Measurements from ENCODE around the gene TRMT11.
A peak's percentile ranks its signal among the peaks of the same experiment; 100 is the strongest.

TRMT11 gene

DNA sequence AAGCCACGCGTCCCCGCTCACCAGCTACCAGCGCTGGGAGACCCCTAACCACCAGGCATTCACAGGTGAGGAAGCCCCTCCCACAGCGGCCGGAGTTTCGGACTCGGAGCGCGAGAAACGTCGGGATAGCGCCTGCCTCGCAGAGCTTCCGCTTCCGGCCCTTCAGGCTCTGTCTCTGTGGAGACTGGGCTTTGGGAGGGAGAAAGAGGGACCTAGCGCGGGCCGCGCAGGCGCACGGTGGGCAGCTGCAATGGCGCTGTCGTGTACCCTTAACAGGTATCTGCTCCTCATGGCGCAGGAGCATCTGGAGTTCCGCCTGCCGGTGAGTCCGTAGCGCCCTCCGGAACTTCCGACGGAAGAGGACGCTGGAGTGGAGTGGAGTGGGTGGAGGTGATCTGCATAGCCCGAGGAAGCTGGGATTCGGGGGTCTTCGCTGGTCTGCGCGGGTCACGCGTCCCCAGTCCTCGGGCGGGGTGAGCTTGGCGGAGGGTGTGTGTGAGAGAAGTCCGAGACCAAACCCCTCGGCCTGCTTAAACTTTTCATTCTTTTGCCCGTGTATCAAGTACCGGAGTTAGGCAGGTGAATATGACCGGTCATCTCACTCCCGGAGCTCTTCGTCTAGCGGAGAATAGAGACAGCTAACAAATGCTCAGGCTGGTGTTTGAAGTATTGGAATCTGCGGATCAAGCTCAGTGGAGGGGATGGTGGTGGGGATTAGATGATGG is at the start of gene TRMT11:
Gene TRMT11 (plus strand): TSS at position 240 of the 725 bp plus-strand sequence. CDS start 11 bp downstream, at position 251.
- TF ChIP-seq TCF12 (IDR thresholded peaks at IDR 0.05; ENCODE audit: low read depth) (peak; percentile 59; the same call in 1 of the 2 replicates), EP300 (IDR thresholded peaks at IDR 0.05; ENCODE audit: borderline replicate concordance) (no peak), FOXM1 (IDR thresholded peaks at IDR 0.05; ENCODE audit: borderline replicate concordance, low read depth) (no peak; the same call in 1 of the 2 replicates), CREB1 (IDR thresholded peaks at IDR 0.05; ENCODE audit: low read depth) (no peak; the same call in 1 of the 2 replicates), NFIC (IDR thresholded peaks at IDR 0.05) (no peak), EGR1 (IDR thresholded peaks at IDR 0.05) (no peak), CEBPB (IDR thresholded peaks at IDR 0.05) (no peak), ZBTB7A (IDR thresholded peaks at IDR 0.05; ENCODE audit: low read depth) (peak; percentile 69), TEAD4 (IDR thresholded peaks at IDR 0.05) (0 out of 2 replicates have a peak, but pooled peaks have one; percentile 2), TAF1 (IDR thresholded peaks at IDR 0.05; ENCODE audit: low read depth) (peak; percentile 97), RAD21 (IDR thresholded peaks at IDR 0.05; ENCODE audit: low read depth) (no peak), YY1 (IDR thresholded peaks at IDR 0.05; ENCODE audit: low read depth) (peak; percentile 94)
- TF ChIP-seq, protein P1, sequence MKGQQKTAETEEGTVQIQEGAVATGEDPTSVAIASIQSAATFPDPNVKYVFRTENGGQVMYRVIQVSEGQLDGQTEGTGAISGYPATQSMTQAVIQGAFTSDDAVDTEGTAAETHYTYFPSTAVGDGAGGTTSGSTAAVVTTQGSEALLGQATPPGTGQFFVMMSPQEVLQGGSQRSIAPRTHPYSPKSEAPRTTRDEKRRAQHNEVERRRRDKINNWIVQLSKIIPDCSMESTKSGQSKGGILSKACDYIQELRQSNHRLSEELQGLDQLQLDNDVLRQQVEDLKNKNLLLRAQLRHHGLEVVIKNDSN (IDR thresholded peaks at IDR 0.05) = no peak
- TF ChIP-seq, protein P2, sequence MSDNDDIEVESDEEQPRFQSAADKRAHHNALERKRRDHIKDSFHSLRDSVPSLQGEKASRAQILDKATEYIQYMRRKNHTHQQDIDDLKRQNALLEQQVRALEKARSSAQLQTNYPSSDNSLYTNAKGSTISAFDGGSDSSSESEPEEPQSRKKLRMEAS (IDR thresholded peaks at IDR 0.05) = peak; percentile 80
- TF ChIP-seq, protein P3, sequence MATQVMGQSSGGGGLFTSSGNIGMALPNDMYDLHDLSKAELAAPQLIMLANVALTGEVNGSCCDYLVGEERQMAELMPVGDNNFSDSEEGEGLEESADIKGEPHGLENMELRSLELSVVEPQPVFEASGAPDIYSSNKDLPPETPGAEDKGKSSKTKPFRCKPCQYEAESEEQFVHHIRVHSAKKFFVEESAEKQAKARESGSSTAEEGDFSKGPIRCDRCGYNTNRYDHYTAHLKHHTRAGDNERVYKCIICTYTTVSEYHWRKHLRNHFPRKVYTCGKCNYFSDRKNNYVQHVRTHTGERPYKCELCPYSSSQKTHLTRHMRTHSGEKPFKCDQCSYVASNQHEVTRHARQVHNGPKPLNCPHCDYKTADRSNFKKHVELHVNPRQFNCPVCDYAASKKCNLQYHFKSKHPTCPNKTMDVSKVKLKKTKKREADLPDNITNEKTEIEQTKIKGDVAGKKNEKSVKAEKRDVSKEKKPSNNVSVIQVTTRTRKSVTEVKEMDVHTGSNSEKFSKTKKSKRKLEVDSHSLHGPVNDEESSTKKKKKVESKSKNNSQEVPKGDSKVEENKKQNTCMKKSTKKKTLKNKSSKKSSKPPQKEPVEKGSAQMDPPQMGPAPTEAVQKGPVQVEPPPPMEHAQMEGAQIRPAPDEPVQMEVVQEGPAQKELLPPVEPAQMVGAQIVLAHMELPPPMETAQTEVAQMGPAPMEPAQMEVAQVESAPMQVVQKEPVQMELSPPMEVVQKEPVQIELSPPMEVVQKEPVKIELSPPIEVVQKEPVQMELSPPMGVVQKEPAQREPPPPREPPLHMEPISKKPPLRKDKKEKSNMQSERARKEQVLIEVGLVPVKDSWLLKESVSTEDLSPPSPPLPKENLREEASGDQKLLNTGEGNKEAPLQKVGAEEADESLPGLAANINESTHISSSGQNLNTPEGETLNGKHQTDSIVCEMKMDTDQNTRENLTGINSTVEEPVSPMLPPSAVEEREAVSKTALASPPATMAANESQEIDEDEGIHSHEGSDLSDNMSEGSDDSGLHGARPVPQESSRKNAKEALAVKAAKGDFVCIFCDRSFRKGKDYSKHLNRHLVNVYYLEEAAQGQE (IDR thresholded peaks at IDR 0.05; ENCODE audit: low read depth) = 0 out of 2 replicates have a peak, but pooled peaks have one; percentile 13

DNA sequence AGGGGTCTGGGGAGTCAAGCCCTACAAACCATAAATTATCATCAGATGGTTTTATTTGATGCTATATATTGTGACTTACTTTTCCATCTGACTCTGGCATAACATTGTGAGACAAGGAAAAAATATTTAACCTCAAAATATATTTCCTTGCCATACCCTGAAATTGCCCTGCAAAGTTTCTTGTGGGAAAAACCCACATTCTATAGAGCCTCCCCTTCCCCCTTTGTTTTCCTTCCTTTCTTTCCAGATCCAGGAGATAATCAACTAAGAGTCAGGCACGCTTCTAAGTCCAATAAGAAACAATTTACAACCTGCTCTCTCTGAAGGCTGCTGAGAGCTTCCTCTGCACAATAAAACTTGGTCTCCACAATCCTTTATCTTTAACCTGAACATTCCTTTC is 47.3 kb upstream of the TRMT11 start:
- no peak for TF ChIP-seq NFIC (IDR thresholded peaks at IDR 0.05)
- no peak for TF ChIP-seq CEBPB (IDR thresholded peaks at IDR 0.05)
- TF ChIP-seq FOXM1 (IDR thresholded peaks at IDR 0.05; ENCODE audit: borderline replicate concordance, low read depth) = no peak
- TF ChIP-seq, protein P3 (IDR thresholded peaks at IDR 0.05; ENCODE audit: low read depth) = no peak
- TF ChIP-seq RAD21 (IDR thresholded peaks at IDR 0.05; ENCODE audit: low read depth) = no peak
- TF ChIP-seq YY1 (IDR thresholded peaks at IDR 0.05; ENCODE audit: low read depth) = no peak
- TF ChIP-seq, protein P1 (IDR thresholded peaks at IDR 0.05) = no peak
- no peak for TF ChIP-seq ZBTB7A (IDR thresholded peaks at IDR 0.05; ENCODE audit: low read depth)
- TF ChIP-seq, protein P2 (IDR thresholded peaks at IDR 0.05) = no peak
- no peak for TF ChIP-seq TCF12 (IDR thresholded peaks at IDR 0.05; ENCODE audit: low read depth)
- TF ChIP-seq TEAD4 (IDR thresholded peaks at IDR 0.05) = no peak
- TF ChIP-seq EP300 (IDR thresholded peaks at IDR 0.05; ENCODE audit: borderline replicate concordance) = no peak
- TF ChIP-seq CREB1 (IDR thresholded peaks at IDR 0.05; ENCODE audit: low read depth) = no peak

DNA sequence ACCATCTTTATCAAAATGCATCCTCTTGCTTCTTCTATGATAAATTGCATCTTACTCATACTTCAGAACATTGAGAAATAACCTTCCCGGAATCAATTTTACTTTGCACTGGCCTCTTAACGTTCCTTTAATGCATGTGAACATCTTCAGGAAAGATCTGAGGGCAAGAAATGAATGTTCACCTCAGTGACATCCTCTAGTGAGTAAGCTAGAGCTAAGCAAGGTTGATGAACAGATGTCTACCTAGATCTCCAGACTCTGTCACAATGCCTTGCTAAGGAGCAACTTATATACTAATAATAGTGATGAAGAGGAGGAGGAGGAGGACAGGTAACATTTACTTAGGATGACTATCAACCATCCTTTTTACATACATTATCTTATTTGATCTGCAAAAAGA is 46.5 kb upstream of the TRMT11 start:
- TF ChIP-seq CEBPB (IDR thresholded peaks at IDR 0.05) = no peak

DNA sequence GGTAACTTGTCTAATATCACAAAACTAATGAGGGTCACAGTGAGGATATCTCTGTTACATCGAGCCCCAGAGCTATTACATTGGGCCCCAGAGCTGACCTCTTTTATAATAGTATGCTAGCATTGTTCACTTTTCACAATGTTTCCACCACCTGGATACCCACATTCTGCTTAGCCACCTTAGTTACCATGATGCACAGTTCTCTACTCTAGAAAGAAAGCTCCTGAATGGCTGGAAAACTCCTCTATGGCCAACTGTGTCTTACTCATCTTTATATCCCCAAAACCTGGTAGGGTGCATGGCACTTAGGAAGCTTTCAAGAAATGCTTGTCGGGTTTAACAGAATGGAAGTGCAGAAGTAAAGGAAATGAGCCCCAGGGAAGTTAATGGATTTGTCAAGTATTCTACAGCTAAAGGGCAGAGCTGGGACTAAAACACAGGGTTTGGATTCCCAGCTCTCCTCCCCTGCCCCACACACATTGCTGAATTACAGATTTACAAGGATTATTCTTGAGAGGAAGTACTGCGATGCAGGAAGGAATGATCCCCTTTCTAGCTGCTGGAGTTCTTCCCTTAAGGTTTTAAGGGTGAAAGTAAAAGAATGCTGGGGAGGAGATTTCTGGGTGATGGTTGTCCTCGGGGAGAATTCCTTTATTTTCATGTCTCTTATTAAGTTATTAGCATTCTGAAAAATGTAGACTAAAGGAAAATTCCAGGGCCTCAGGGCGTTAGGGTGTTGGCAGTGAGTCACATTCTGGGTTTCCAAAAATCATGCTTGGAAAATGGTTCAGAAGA is 45.9 kb upstream of the TRMT11 start:
- TF ChIP-seq YY1 (IDR thresholded peaks at IDR 0.05; ENCODE audit: low read depth) (no peak), TAF1 (IDR thresholded peaks at IDR 0.05; ENCODE audit: low read depth) (no peak), TCF12 (IDR thresholded peaks at IDR 0.05; ENCODE audit: low read depth) (no peak)

DNA sequence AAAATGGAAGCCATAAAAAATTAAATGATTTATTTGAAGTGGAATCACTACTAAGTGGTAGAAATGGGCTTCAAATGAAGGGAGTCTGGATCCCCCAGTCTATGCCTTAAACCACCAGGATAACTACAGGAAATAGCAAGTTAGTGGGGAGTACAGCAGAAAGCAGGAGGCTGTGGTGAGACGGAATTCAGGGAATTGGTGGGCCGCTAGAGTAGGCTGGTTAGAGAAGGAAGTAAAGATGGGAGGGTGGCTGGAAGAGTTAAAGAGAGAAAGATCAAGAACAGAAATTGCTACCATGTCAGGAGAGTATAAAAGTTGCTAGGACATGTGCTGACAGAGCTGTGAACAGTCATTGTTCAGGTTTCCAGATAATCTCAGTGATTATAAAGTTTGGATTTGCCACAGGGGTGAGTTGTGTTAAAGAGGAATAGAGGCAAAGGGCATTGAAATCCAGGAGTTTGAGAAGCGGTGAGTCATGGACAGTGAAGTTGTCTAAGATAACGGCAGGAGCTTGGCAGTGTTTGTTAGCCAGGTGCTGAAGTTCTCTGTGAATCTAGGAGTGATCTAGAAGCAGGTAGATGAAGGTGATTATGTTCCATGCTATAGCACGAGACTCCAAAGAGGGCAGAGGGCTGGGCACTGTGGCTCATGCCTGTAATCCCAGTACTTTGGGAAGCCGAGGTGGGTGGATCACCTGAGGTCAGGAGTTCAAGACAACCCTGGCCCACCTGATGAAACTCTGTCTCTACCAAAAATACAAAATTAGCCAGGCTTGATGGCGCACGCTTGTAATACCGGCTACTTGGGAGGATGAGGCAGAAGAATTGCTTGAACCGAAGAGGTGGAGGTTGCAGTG is 43.4 kb upstream of the TRMT11 start:
- TF ChIP-seq NFIC (IDR thresholded peaks at IDR 0.05) (no peak), ZBTB7A (IDR thresholded peaks at IDR 0.05; ENCODE audit: low read depth) (no peak), YY1 (IDR thresholded peaks at IDR 0.05; ENCODE audit: low read depth) (no peak), TCF12 (IDR thresholded peaks at IDR 0.05; ENCODE audit: low read depth) (no peak), CEBPB (IDR thresholded peaks at IDR 0.05) (no peak), TEAD4 (IDR thresholded peaks at IDR 0.05) (no peak)
- TF ChIP-seq, protein P3 (IDR thresholded peaks at IDR 0.05; ENCODE audit: low read depth) = no peak

Measured in Ishikawa (cell line).